ENCODE data around the gene RFX2.

The RFX2 gene

GRCh38 chr19:5967994-5968430 lies 142.3 kb downstream of the RFX2 start:
- peaks cover 39% of the 10 kb centered on the region for H4K20me1 ChIP-seq (ENCODE audit: control insufficient read depth, insufficient read depth, low read depth, low read length)
- peak overlapping the region; percentile 46 for H3K4me2 ChIP-seq (ENCODE audit: low read length)
- H3K9me3 ChIP-seq (ENCODE audit: control insufficient read depth, insufficient read depth, low read length): no peaks in the 10 kb centered on the region
- peaks cover 25% of the 10 kb centered on the region for H3K4me1 ChIP-seq (ENCODE audit: control insufficient read depth, low read length)
- H3K27ac ChIP-seq (ENCODE audit: low read depth, low read length): no peak overlapping the region
- peak overlapping the region; percentile 34 for H3K4me3 ChIP-seq (ENCODE audit: low read length)
- H3F3A ChIP-seq (ENCODE audit: control insufficient read depth, insufficient read depth): no peaks in the 10 kb centered on the region
- H3K79me2 ChIP-seq (ENCODE audit: control insufficient read depth, low read length): peaks cover 100% of the 10 kb centered on the region
- TF ChIP-seq EZH2phosphoT487 (IDR thresholded peaks at IDR 0.05; ENCODE audit: borderline replicate concordance, low read length) (no peak), CTCF (IDR thresholded peaks at IDR 0.05; ENCODE audit: low read depth, low read length, poor library complexity, severe bottlenecking) (peak; percentile 88)
- no peaks in the 10 kb centered on the region for H3K9me2 ChIP-seq (replicated peaks; ENCODE audit: control insufficient read depth, low read length)
- peaks cover 49% of the 10 kb centered on the region for H3K36me3 ChIP-seq (ENCODE audit: control insufficient read depth, low read length)
- H3K27me3 ChIP-seq (ENCODE audit: control insufficient read depth, low read length): no peaks in the 10 kb centered on the region

- no peak for TF ChIP-seq EZH2phosphoT487 (IDR thresholded peaks at IDR 0.05; ENCODE audit: borderline replicate concordance, low read length)
- no peak for TF ChIP-seq CTCF (IDR thresholded peaks at IDR 0.05; ENCODE audit: low read depth, low read length, poor library complexity, severe bottlenecking)
- peaks cover 48% of the 10 kb centered on the region for H3K36me3 ChIP-seq (ENCODE audit: control insufficient read depth, low read length)
- no peaks in the 10 kb centered on the region for H3K27me3 ChIP-seq (ENCODE audit: control insufficient read depth, low read length)
- peak overlapping the region; percentile 46; the same call in 1 of the 2 replicates for H3K4me2 ChIP-seq (ENCODE audit: low read length)
- no peak overlapping the region for H3K4me3 ChIP-seq (ENCODE audit: low read length)
- H4K20me1 ChIP-seq (ENCODE audit: control insufficient read depth, insufficient read depth, low read depth, low read length): peaks cover 43% of the 10 kb centered on the region
- no peaks in the 10 kb centered on the region for H3K9me3 ChIP-seq (ENCODE audit: control insufficient read depth, insufficient read depth, low read length)
- peaks cover 29% of the 10 kb centered on the region for H3K4me1 ChIP-seq (ENCODE audit: control insufficient read depth, low read length)
- H3K9me2 ChIP-seq (replicated peaks; ENCODE audit: control insufficient read depth, low read length): no peaks in the 10 kb centered on the region
- H3K79me2 ChIP-seq (ENCODE audit: control insufficient read depth, low read length): peaks cover 100% of the 10 kb centered on the region
- H3K27ac ChIP-seq (ENCODE audit: low read depth, low read length): no peak overlapping the region
- no peaks in the 10 kb centered on the region for H3F3A ChIP-seq (ENCODE audit: control insufficient read depth, insufficient read depth)
Measured at GRCh38 chr19:5967571-5967970, 142.7 kb downstream of the RFX2 start.

- H4K20me1 ChIP-seq (ENCODE audit: control insufficient read depth, insufficient read depth, low read depth, low read length): peaks cover 46% of the 10 kb centered on the region
- no peak overlapping the region for H3K27ac ChIP-seq (ENCODE audit: low read depth, low read length)
- no peak overlapping the region for H3K4me3 ChIP-seq (ENCODE audit: low read length)
- TF ChIP-seq EZH2phosphoT487 (IDR thresholded peaks at IDR 0.05; ENCODE audit: borderline replicate concordance, low read length) (no peak), CTCF (IDR thresholded peaks at IDR 0.05; ENCODE audit: low read depth, low read length, poor library complexity, severe bottlenecking) (no peak)
- no peaks in the 10 kb centered on the region for H3F3A ChIP-seq (ENCODE audit: control insufficient read depth, insufficient read depth)
- peaks cover 32% of the 10 kb centered on the region for H3K4me1 ChIP-seq (ENCODE audit: control insufficient read depth, low read length)
- H3K36me3 ChIP-seq (ENCODE audit: control insufficient read depth, low read length): peaks cover 45% of the 10 kb centered on the region
- H3K4me2 ChIP-seq (ENCODE audit: low read length): no peak overlapping the region
- H3K79me2 ChIP-seq (ENCODE audit: control insufficient read depth, low read length): peaks cover 100% of the 10 kb centered on the region
- no peaks in the 10 kb centered on the region for H3K9me2 ChIP-seq (replicated peaks; ENCODE audit: control insufficient read depth, low read length)
- no peaks in the 10 kb centered on the region for H3K27me3 ChIP-seq (ENCODE audit: control insufficient read depth, low read length)
- H3K9me3 ChIP-seq (ENCODE audit: control insufficient read depth, insufficient read depth, low read length): no peaks in the 10 kb centered on the region
Measured at GRCh38 chr19:5966941-5967340, 143.4 kb downstream of the RFX2 start.

Data from DOHH2 (cell line).